Measurements from ENCODE around the gene PTBP1. TPM values are rescaled to one million over a fixed set of nuclear protein-coding genes. Genes with fewer than 3 reads are reported as not detected.

PTBP1 gene
- total and polyA plus RNA-seq, 2 of the 13 experiments (the other 11 are each of a cell fraction or from before 2014, with no cell fraction given): 195 to 288 TPM

- no peaks in the 10 kb centered on the region for H3K36me3 ChIP-seq (replicated peaks in 1 of 2; ENCODE audit: control insufficient read depth in 1 of 2, insufficient read depth in 2 of 2, low read length in 2 of 2)
- CTCF ChIA-PET (ENCODE audit: low intra/inter-chr PET ratio, low total read pairs): no interaction called here
- no peak for ATAC-seq
- no peak overlapping the region for H3K27ac ChIP-seq (ENCODE audit: extremely low read length, insufficient read depth, low read length)
- H3K9ac ChIP-seq (ENCODE audit: insufficient read depth, low read depth, low read length): no peak overlapping the region
- POLR2A ChIA-PET: interaction anchor here (0.9 to 1.1 kb wide), 2 partner anchors 52 to 69 kb away, joined by 3 to 4 read pairs; no protein-coding TSS in a partner anchor
- no peak for DNase-seq (ENCODE audit: low spot score)
- in situ Hi-C loops (cut with HindIII; ENCODE audit: extremely low pct_ligation_motif_present, low pct_unique_long_range_greater_than_20kb) (loop anchor here (10.0 kb wide), 1 partner anchor 86 kb away; no protein-coding TSS in a partner anchor), intact Hi-C loops (cut with micrococcal nuclease; ENCODE audit: unreplicated experiment) (no loop called here)
- H3K27me3 ChIP-seq (ENCODE audit: control insufficient read depth in 1 of 2, insufficient read depth in 2 of 2, low read length in 2 of 2): peaks cover 10 to 45% of the 10 kb centered on the region in 2 experiments
- no peaks in the 10 kb centered on the region for H4K20me1 ChIP-seq (ENCODE audit: insufficient read depth, low read length)
- 9% methylated on average over 9 of the region's 13 CpGs for WGBS (ENCODE audit: low lambda C conversion rate)
- H3K4me2 ChIP-seq (ENCODE audit: low read depth, low read length): peak overlapping the region; percentile 54; the same call in 1 of the 2 replicates
- H2AFZ ChIP-seq (ENCODE audit: low read length): no peak overlapping the region
- no peaks in the 10 kb centered on the region for H3K79me2 ChIP-seq (ENCODE audit: insufficient read depth, low read length)
- peaks cover 18% of the 10 kb centered on the region; the same call in 1 of the 2 replicates for H3K4me1 ChIP-seq (ENCODE audit: insufficient read depth, low read length)
- FAIRE-seq: no peak
- H3K9me3 ChIP-seq (ENCODE audit: low read length): no peaks in the 10 kb centered on the region
- no TSS peak for BruUV-seq (replicated peaks)
- TF ChIP-seq CSRNP1 (CRISPR knock-in tag; IDR thresholded peaks at IDR 0.05): no peak
- TF ChIP-seq MTF2 (CRISPR knock-in tag; IDR thresholded peaks at IDR 0.05; ENCODE audit: borderline replicate concordance): 0 out of 2 replicates have a peak, but pooled peaks have one; percentile 3
- TF ChIP-seq RFXANK (CRISPR knock-in tag; IDR thresholded peaks at IDR 0.05): no peak
- TF ChIP-seq ZBTB8A (CRISPR knock-in tag; IDR thresholded peaks at IDR 0.05; ENCODE audit: borderline replicate concordance, low read depth): no peak
- no peak for TF ChIP-seq PLSCR1 (CRISPR knock-in tag; IDR thresholded peaks at IDR 0.05; ENCODE audit: borderline replicate concordance)
- TF ChIP-seq U2AF1 (optimal IDR thresholded peaks at IDR 0.05; ENCODE audit: low read depth, low read length): no peak
- TF ChIP-seq YEATS2 (CRISPR knock-in tag; IDR thresholded peaks at IDR 0.05; ENCODE audit: borderline replicate concordance): no peak
- 0 out of 2 replicates have a peak, but pooled peaks have one; percentile 6 for TF ChIP-seq SALL1 (CRISPR knock-in tag; IDR thresholded peaks at IDR 0.05)
- peak overlapping the region in 1 of 3 experiments; percentile 24; a peak in 1 of 6 replicates for H3K4me3 ChIP-seq (replicated peaks in 1 of 3; ENCODE audit: insufficient read depth in 1 of 3, low read depth in 2 of 3, low read length in 3 of 3)
Observed at GRCh38 chr19:850979-851335, 53.7 kb downstream of the PTBP1 start.
